Measurements from ENCODE around the gene IFRD1. TPM values are rescaled to one million over a fixed set of nuclear protein-coding genes. Genes with fewer than 3 reads are reported as not detected.

IFRD1 gene
- total RNA-seq, 4 donors from 2014 or later, result 78.5 to 85.1 (median 80.4) TPM

- no peak for TF ChIP-seq CTCF (IDR thresholded peaks at IDR 0.05)
- DNase-seq (ENCODE audit: low spot score), result no peak
- no peak for ATAC-seq (ENCODE audit: low FRiP score)
Measured at GRCh38 chr7:112439476-112439875, 10.8 kb upstream of the IFRD1 start.

- TF ChIP-seq CTCF (IDR thresholded peaks at IDR 0.05), result no peak
- ATAC-seq (ENCODE audit: low FRiP score) (no peak), DNase-seq (ENCODE audit: low spot score) (no peak)
Measured at GRCh38 chr7:112442210-112442609, 8.1 kb upstream of the IFRD1 start.

GRCh38 chr7:112444505-112444904 is 5.8 kb upstream of the IFRD1 start:
- ATAC-seq (ENCODE audit: low FRiP score) (no peak), DNase-seq (ENCODE audit: low spot score) (no peak)
- no peak for TF ChIP-seq CTCF (IDR thresholded peaks at IDR 0.05)

GRCh38 chr7:112446431-112446830 is 3.8 kb upstream of the IFRD1 start:
- no peak for ATAC-seq (ENCODE audit: low FRiP score)
- DNase-seq (ENCODE audit: low spot score), result no peak
- TF ChIP-seq CTCF (IDR thresholded peaks at IDR 0.05), result no peak

GRCh38 chr7:112447406-112447805 is 2.9 kb upstream of the IFRD1 start:
- DNase-seq (ENCODE audit: low spot score), result no peak
- TF ChIP-seq CTCF (IDR thresholded peaks at IDR 0.05), result no peak
- ATAC-seq (ENCODE audit: low FRiP score), result no peak

GRCh38 chr7:112448381-112448780 is 1.9 kb upstream of the IFRD1 start:
- TF ChIP-seq CTCF (IDR thresholded peaks at IDR 0.05), result no peak
- ATAC-seq (ENCODE audit: low FRiP score) (no peak), DNase-seq (ENCODE audit: low spot score) (no peak)

GRCh38 chr7:112448891-112449290 is 1.4 kb upstream of the IFRD1 start:
- no peak for TF ChIP-seq CTCF (IDR thresholded peaks at IDR 0.05)
- no peak for DNase-seq (ENCODE audit: low spot score)
- no peak for ATAC-seq (ENCODE audit: low FRiP score)
